HEK293 (cell line): ENCODE data around the gene AVPR1B.

Experiments
- CTCF ChIA-PET: fragments of 350-600 bp; formaldehyde crosslinking; extraction: SDS; loops from one replicate; lab custom pipeline; 2021; ENCODE audit warnings: antibody characterized with exemption; lab: Yijun Ruan, JAX
- POLR2A ChIA-PET: fragments of 300-600 bp; formaldehyde crosslinking; extraction: SDS; loops from one replicate; lab custom pipeline; 2020; ENCODE audit warnings: antibody characterized with exemption, inconsistent platforms; lab: Yijun Ruan, JAX
- H3K27ac ChIP-seq: fragments of 200-500 bp; sonication (Bioruptor generic); 2 replicates; pipeline ENCODE4 v1.5.1; 2014; ENCODE audit warnings: low read depth, low read length, control low read depth, inconsistent platforms; ENCODE audit errors: extremely low read depth
- H3K36me3 ChIP-seq, 2 experiments: fragments of 200-500 bp in 1 of 2; sonication (Bioruptor generic) in 1 of 2; 1 replicate in 1 of 2; 2 replicates in 1 of 2; pipeline ENCODE4 v1.5.1; 2014 to 2017; ENCODE audit warnings: inconsistent platforms in 2 of 2, low read length in 2 of 2; ENCODE audit not compliant: control insufficient read depth in 2 of 2, insufficient read depth in 1 of 2
- H3K4me1 ChIP-seq: fragments of 200-500 bp; sonication (Bioruptor generic); 2 replicates; pipeline ENCODE4 v1.5.1; 2014; ENCODE audit warnings: mild to moderate bottlenecking, low read length, inconsistent platforms; ENCODE audit not compliant: control insufficient read depth, insufficient read depth
- H3K4me3 ChIP-seq: 2 replicates; pipeline ENCODE4 v1.5.1; 2011; ENCODE audit warnings: low read depth, mild to moderate bottlenecking, control low read depth, low read length, moderate library complexity
- H3K9me3 ChIP-seq: fragments of 200-500 bp; sonication (Bioruptor generic); 2 replicates; pipeline ENCODE4 v1.5.1; 2014; ENCODE audit warnings: low read depth, low read length, inconsistent platforms; ENCODE audit not compliant: control insufficient read depth, insufficient read depth
- EGR2 ChIP-seq: fragments of 450-650 bp; formaldehyde crosslinking; IDR thresholded peaks from 2 replicates; pipeline ENCODE4 v1.5.1; 2016; ENCODE audit warnings: low read depth, missing biosample characterization, missing genetic modification characterization
- GLIS1 ChIP-seq: fragments of 450-650 bp; formaldehyde crosslinking; IDR thresholded peaks from 2 replicates; pipeline ENCODE4 v1.5.1; 2016; ENCODE audit warnings: missing biosample characterization, missing genetic modification characterization
- GLIS2 ChIP-seq: fragments of 450-650 bp; formaldehyde crosslinking; IDR thresholded peaks from 2 replicates; pipeline ENCODE4 v1.5.1; 2016; ENCODE audit warnings: missing biosample characterization, missing genetic modification characterization
- MZF1 ChIP-seq: fragments of 450-650 bp; formaldehyde crosslinking; IDR thresholded peaks from 2 replicates; pipeline ENCODE4 v1.5.1; 2017; ENCODE audit warnings: missing biosample characterization, missing genetic modification characterization, borderline replicate concordance
- SP3 ChIP-seq: fragments of 450-650 bp; formaldehyde crosslinking; IDR thresholded peaks from 2 replicates; pipeline ENCODE4 v1.5.1; 2016; ENCODE audit warnings: missing biosample characterization, missing genetic modification characterization
- TRIM28 ChIP-seq: IDR thresholded peaks from 2 replicates; pipeline ENCODE4 v1.6.1; 2011; ENCODE audit warnings: low read length, control low read depth, borderline replicate concordance
- ZFHX2 ChIP-seq: fragments of 450-650 bp; formaldehyde crosslinking; conservative IDR thresholded peaks from 2 replicates; pipeline ENCODE4 v1.5.1; 2016; ENCODE audit warnings: missing biosample characterization, missing genetic modification characterization
- ZNF133 ChIP-seq: fragments of 450-650 bp; formaldehyde crosslinking; IDR thresholded peaks from 2 replicates; pipeline ENCODE4 v1.5.1; 2016; ENCODE audit warnings: missing biosample characterization, missing genetic modification characterization
- ZNF211 ChIP-seq: fragments of 450-650 bp; formaldehyde crosslinking; IDR thresholded peaks from 2 replicates; pipeline ENCODE4 v1.5.1; 2016; ENCODE audit warnings: low read depth, missing biosample characterization, missing genetic modification characterization
- ZNF391 ChIP-seq: fragments of 450-650 bp; formaldehyde crosslinking; IDR thresholded peaks from 2 replicates; pipeline ENCODE4 v1.5.1; 2016; ENCODE audit warnings: low read depth, missing biosample characterization, missing genetic modification characterization, borderline replicate concordance
- ZNF549 ChIP-seq: fragments of 450-650 bp; IDR thresholded peaks from 2 replicates; pipeline ENCODE4 v1.5.1; 2018; ENCODE audit warnings: missing biosample characterization, missing genetic modification characterization, mild to moderate bottlenecking, inconsistent platforms, moderate library complexity
- ZNF843 ChIP-seq: fragments of 450-650 bp; formaldehyde crosslinking; IDR thresholded peaks from 2 replicates; pipeline ENCODE4 v1.5.1; 2016; ENCODE audit warnings: missing biosample characterization, missing genetic modification characterization
- TF ChIP-seq, protein P1 (sequence below): fragments of 450-650 bp; formaldehyde crosslinking; IDR thresholded peaks from 2 replicates; pipeline ENCODE4 v1.5.1; 2016; ENCODE audit warnings: missing biosample characterization, missing genetic modification characterization
- TF ChIP-seq, protein P2 (sequence below): fragments of 450-650 bp; formaldehyde crosslinking; IDR thresholded peaks from 2 replicates; pipeline ENCODE4 v1.5.1; 2016; ENCODE audit warnings: missing biosample characterization, missing genetic modification characterization
- TF ChIP-seq, protein P3 (sequence below): fragments of 450-650 bp; formaldehyde crosslinking; IDR thresholded peaks from 2 replicates; pipeline ENCODE4 v1.5.1; 2016; ENCODE audit warnings: missing biosample characterization, missing genetic modification characterization
- TF ChIP-seq, protein P4 (sequence below): fragments of 450-650 bp; formaldehyde crosslinking; IDR thresholded peaks from 2 replicates; pipeline ENCODE4 v1.5.1; 2016; ENCODE audit warnings: missing biosample characterization, missing genetic modification characterization

Gene AVPR1B

DNA sequence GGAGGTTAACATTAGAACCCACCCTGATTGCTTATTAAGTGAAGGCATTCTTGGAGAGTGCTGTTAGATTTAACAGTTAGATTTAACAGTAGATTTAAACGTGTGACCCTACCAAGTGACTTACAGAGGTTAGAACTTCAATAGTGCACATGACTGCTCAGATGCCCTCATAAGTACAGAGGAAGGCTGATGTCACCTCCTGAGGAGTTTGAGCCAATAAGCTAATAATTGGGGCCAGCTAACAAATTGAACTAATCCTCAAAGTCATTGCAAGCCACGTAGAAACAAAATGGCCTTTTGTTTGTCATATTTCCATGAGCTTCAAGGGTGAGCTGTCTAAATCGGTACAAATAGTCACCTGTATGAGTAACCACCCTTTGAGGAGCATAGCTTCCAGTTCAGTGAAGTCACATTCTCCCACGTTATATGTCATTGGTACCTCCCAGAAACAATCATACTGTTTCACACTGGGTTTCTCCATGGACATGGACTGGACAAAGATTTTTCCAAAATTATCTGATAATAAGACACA is 11.7 kb downstream of the AVPR1B start:
- H3K4me3 ChIP-seq, result no peak overlapping the region
- ChIA-PET POLR2A (no interaction called here), CTCF (interaction anchor here (0.5 to 11.1 kb wide), 19 partner anchors 9 to 447 kb away, joined by 3 to 151 read pairs (median 4); no protein-coding TSS in a partner anchor)
- TF ChIP-seq EGR2 (tag by site-specific recombination) (no peak), ZNF211 (tag by site-specific recombination) (no peak), ZNF133 (tag by site-specific recombination) (0 out of 2 replicates have a peak, but pooled peaks have one; percentile 18), GLIS1 (tag by site-specific recombination) (no peak), SP3 (tag by site-specific recombination) (no peak), ZFHX2 (no peak)
- TF ChIP-seq, protein P1, sequence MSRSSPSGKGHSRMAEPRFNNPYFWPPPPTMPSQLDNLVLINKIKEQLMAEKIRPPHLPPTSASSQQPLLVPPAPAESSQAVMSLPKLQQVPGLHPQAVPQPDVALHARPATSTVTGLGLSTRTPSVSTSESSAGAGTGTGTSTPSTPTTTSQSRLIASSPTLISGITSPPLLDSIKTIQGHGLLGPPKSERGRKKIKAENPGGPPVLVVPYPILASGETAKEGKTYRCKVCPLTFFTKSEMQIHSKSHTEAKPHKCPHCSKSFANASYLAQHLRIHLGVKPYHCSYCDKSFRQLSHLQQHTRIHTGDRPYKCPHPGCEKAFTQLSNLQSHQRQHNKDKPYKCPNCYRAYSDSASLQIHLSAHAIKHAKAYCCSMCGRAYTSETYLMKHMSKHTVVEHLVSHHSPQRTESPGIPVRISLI (tag by site-specific recombination), result no peak
- TF ChIP-seq, protein P2, sequence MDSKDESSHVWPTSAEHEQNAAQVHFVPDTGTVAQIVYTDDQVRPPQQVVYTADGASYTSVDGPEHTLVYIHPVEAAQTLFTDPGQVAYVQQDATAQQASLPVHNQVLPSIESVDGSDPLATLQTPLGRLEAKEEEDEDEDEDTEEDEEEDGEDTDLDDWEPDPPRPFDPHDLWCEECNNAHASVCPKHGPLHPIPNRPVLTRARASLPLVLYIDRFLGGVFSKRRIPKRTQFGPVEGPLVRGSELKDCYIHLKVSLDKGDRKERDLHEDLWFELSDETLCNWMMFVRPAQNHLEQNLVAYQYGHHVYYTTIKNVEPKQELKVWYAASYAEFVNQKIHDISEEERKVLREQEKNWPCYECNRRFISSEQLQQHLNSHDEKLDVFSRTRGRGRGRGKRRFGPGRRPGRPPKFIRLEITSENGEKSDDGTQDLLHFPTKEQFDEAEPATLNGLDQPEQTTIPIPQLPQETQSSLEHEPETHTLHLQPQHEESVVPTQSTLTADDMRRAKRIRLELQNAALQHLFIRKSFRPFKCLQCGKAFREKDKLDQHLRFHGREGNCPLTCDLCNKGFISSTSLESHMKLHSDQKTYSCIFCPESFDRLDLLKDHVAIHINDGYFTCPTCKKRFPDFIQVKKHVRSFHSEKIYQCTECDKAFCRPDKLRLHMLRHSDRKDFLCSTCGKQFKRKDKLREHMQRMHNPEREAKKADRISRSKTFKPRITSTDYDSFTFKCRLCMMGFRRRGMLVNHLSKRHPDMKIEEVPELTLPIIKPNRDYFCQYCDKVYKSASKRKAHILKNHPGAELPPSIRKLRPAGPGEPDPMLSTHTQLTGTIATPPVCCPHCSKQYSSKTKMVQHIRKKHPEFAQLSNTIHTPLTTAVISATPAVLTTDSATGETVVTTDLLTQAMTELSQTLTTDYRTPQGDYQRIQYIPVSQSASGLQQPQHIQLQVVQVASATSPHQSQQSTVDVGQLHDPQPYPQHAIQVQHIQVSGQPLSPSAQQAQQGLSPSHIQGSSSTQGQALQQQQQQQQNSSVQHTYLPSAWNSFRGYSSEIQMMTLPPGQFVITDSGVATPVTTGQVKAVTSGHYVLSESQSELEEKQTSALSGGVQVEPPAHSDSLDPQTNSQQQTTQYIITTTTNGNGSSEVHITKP (tag by site-specific recombination), result peak; percentile 53
- H3K9me3 ChIP-seq, result no peaks in the 10 kb centered on the region
- no peak overlapping the region for H3K27ac ChIP-seq
- no peaks in the 10 kb centered on the region for H3K36me3 ChIP-seq
- no peaks in the 10 kb centered on the region for H3K4me1 ChIP-seq

DNA sequence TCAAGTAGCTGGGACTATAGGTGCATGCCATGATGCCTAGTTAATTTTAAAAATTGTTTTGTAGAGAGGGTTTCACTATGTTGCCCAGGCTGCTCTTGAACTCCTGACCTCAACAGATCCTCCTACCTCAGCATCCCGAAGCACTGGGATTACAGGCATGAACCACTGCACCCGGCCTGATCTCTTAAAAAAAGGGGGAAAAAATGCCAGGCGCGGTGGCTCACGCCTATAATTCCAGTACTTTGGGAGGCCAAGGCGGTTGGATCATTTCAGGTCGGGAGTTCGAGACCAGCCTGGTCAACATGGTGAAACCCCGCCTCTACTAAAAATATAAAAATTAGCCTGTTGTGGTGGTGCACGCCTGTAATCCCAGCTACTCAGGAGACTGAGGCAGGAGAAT is 13.2 kb downstream of the AVPR1B start:
- ChIA-PET POLR2A (no interaction called here), CTCF (interaction anchor here (0.6 to 11.1 kb wide), 5 partner anchors 73 to 445 kb away, joined by 4 to 151 read pairs (median 9); partner anchors contain the start of gene CTSE)
- no peak for TF ChIP-seq ZNF391 (tag by site-specific recombination)
- no peak for TF ChIP-seq ZNF549 (tag by site-specific recombination)
- no peak for TF ChIP-seq MZF1 (tag by site-specific recombination)
- no peak for TF ChIP-seq GLIS2 (tag by site-specific recombination)
- no peak for TF ChIP-seq ZNF843 (tag by site-specific recombination)
- TF ChIP-seq TRIM28, result no peak
- TF ChIP-seq, protein P3, sequence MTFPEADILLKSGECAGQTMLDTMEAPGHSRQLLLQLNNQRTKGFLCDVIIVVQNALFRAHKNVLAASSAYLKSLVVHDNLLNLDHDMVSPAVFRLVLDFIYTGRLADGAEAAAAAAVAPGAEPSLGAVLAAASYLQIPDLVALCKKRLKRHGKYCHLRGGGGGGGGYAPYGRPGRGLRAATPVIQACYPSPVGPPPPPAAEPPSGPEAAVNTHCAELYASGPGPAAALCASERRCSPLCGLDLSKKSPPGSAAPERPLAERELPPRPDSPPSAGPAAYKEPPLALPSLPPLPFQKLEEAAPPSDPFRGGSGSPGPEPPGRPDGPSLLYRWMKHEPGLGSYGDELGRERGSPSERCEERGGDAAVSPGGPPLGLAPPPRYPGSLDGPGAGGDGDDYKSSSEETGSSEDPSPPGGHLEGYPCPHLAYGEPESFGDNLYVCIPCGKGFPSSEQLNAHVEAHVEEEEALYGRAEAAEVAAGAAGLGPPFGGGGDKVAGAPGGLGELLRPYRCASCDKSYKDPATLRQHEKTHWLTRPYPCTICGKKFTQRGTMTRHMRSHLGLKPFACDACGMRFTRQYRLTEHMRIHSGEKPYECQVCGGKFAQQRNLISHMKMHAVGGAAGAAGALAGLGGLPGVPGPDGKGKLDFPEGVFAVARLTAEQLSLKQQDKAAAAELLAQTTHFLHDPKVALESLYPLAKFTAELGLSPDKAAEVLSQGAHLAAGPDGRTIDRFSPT, result no peak
- TF ChIP-seq, protein P4, sequence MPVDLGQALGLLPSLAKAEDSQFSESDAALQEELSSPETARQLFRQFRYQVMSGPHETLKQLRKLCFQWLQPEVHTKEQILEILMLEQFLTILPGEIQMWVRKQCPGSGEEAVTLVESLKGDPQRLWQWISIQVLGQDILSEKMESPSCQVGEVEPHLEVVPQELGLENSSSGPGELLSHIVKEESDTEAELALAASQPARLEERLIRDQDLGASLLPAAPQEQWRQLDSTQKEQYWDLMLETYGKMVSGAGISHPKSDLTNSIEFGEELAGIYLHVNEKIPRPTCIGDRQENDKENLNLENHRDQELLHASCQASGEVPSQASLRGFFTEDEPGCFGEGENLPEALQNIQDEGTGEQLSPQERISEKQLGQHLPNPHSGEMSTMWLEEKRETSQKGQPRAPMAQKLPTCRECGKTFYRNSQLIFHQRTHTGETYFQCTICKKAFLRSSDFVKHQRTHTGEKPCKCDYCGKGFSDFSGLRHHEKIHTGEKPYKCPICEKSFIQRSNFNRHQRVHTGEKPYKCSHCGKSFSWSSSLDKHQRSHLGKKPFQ, result no peak
- Histone ChIP-seq H3K9me3 (no peaks in the 10 kb centered on the region), H3K4me1 (no peaks in the 10 kb centered on the region), H3K27ac (no peak overlapping the region), H3K36me3 (no peaks in the 10 kb centered on the region), H3K4me3 (no peak overlapping the region)
